ENCODE results near the gene C1orf174. TPM values are rescaled to one million over a fixed set of nuclear protein-coding genes. Genes with fewer than 3 reads are reported as not detected.

C1orf174 gene
- total RNA-seq, 1 experiment from 2014 or later = 41.2 TPM

- in situ Hi-C loops (cut with HindIII; ENCODE audit: low pct_unique_long_range_greater_than_20kb, low sequenced_read_pairs) = no loop called here
- POLR2A ChIA-PET = no interaction called here
Observed at GRCh38 chr1:3907621-3908165, 7.6 kb upstream of the C1orf174 start.

GRCh38 chr1:3907031-3907534, 7.0 kb upstream of the C1orf174 start:
- Histone ChIP-seq H3K4me3 (ENCODE audit: low read depth in 2 of 2, low read length in 2 of 2) (no peak overlapping the region), H3K36me3 (ENCODE audit: control insufficient read depth, insufficient read depth, low read length) (no peaks in the 10 kb centered on the region), H3K27ac (ENCODE audit: low read length) (no peak overlapping the region), H3K27me3 (ENCODE audit: control insufficient read depth, insufficient read depth, low read length) (no peaks in the 10 kb centered on the region), H3K9me3 (ENCODE audit: control insufficient read depth, insufficient read depth, low read depth, low read length) (no peaks in the 10 kb centered on the region), H3K4me1 (ENCODE audit: control insufficient read depth, insufficient read depth, low read length) (peaks cover 6% of the 10 kb centered on the region; the same call in 1 of the 2 replicates)
- BruUV-seq (replicated peaks) = no TSS peak
- TF ChIP-seq SIN3A (IDR thresholded peaks at IDR 0.05; ENCODE audit: borderline replicate concordance, insufficient read depth, low read depth, low read length) = no peak
- no peak for TF ChIP-seq TCF7L2 (IDR thresholded peaks at IDR 0.05; ENCODE audit: low read depth, low read length)
- no peak for TF ChIP-seq REST (IDR thresholded peaks at IDR 0.05; ENCODE audit: insufficient read depth in 1 of 2, low read depth in 2 of 2, low read length in 1 of 2)
- TF ChIP-seq CTCF (IDR thresholded peaks at IDR 0.05) = no peak
- TF ChIP-seq POLR2AphosphoS5 (IDR thresholded peaks at IDR 0.05; ENCODE audit: low read depth, low read length) = no peak
- no peak; the same call in 1 of the 2 replicates for ATAC-seq
- intact Hi-C loops (cut with micrococcal nuclease; ENCODE audit: unreplicated experiment) = no loop called here
- POLR2A ChIA-PET = no interaction called here
- CTCF ChIA-PET = no interaction called here
- no peak for DNase-seq (ENCODE audit: low read depth, low spot score)
- in situ Hi-C loops (cut with HindIII; ENCODE audit: low pct_unique_long_range_greater_than_20kb, low sequenced_read_pairs) = no loop called here

More at GRCh38 chr1:3907621-3908165, 7.6 kb upstream of the C1orf174 start:
- DNase-seq (ENCODE audit: low read depth, low spot score) = no peak
- no TSS peak for BruUV-seq (replicated peaks)
- no peak overlapping the region for H3K27ac ChIP-seq (ENCODE audit: low read length)
- no peaks in the 10 kb centered on the region for H3K27me3 ChIP-seq (ENCODE audit: control insufficient read depth, insufficient read depth, low read length)
- CTCF ChIA-PET = no interaction called here
- no peaks in the 10 kb centered on the region for H3K36me3 ChIP-seq (ENCODE audit: control insufficient read depth, insufficient read depth, low read length)
- H3K9me3 ChIP-seq (ENCODE audit: control insufficient read depth, insufficient read depth, low read depth, low read length) = no peaks in the 10 kb centered on the region
- H3K4me3 ChIP-seq (ENCODE audit: low read depth in 2 of 2, low read length in 2 of 2) = no peak overlapping the region
- peaks cover 6% of the 10 kb centered on the region; the same call in 1 of the 2 replicates for H3K4me1 ChIP-seq (ENCODE audit: control insufficient read depth, insufficient read depth, low read length)
- ATAC-seq = no peak
- TF ChIP-seq SIN3A (IDR thresholded peaks at IDR 0.05; ENCODE audit: borderline replicate concordance, insufficient read depth, low read depth, low read length) = no peak
- TF ChIP-seq CTCF (IDR thresholded peaks at IDR 0.05) = no peak
- TF ChIP-seq POLR2AphosphoS5 (IDR thresholded peaks at IDR 0.05; ENCODE audit: low read depth, low read length) = no peak
- no peak for TF ChIP-seq TCF7L2 (IDR thresholded peaks at IDR 0.05; ENCODE audit: low read depth, low read length)
- no peak for TF ChIP-seq REST (IDR thresholded peaks at IDR 0.05; ENCODE audit: insufficient read depth in 1 of 2, low read depth in 2 of 2, low read length in 1 of 2)
- intact Hi-C loops (cut with micrococcal nuclease; ENCODE audit: unreplicated experiment) = no loop called here

All from Panc1 (cell line).